ENCODE measurements around the gene KDM3B. TPM values are rescaled to one million over a fixed set of nuclear protein-coding genes. Genes with fewer than 3 reads are reported as not detected.
"Not testable (repeated sequence)": the region's sequence is repeated elsewhere in the genome, so short reads cannot be mapped to it uniquely, and the experiment has no call there.

The KDM3B gene
- total and polyA plus RNA-seq, 5 donors = 22.8 to 56.3 (median 46.7) TPM

GRCh38 chr5:138369261-138369660, 16.8 kb downstream of the KDM3B start:
- Histone ChIP-seq H3K4me1 (ENCODE audit: control insufficient read depth, insufficient read depth, low read length) (peaks cover 16% of the 10 kb centered on the region), H3K27ac (ENCODE audit: low read length) (peak overlapping the region; percentile 75), H3K4me3 (ENCODE audit: low read length) (no peak overlapping the region), H3K27me3 (ENCODE audit: control insufficient read depth, insufficient read depth) (no peaks in the 10 kb centered on the region), H3K9me3 (ENCODE audit: control insufficient read depth, low read length) (no peaks in the 10 kb centered on the region)
- peak; percentile 9 to 60 for ATAC-seq
- intact Hi-C loops (cut with DNase I) = no loop called here
- no peak for DNase-seq
- 42% methylated on average over 5 of the region's 5 CpGs for WGBS

- ATAC-seq (peak; percentile 44 to 46), DNase-seq (no peak)
- H3K27me3 ChIP-seq (ENCODE audit: control insufficient read depth, insufficient read depth) = no peaks in the 10 kb centered on the region
- intact Hi-C loops (cut with DNase I) = no loop called here
- no peaks in the 10 kb centered on the region for H3K9me3 ChIP-seq (ENCODE audit: control insufficient read depth, low read length)
- 43% methylated on average over 2 of the region's 2 CpGs for WGBS
- H3K27ac ChIP-seq (ENCODE audit: low read length) = peak overlapping the region; percentile 75
- peaks cover 16% of the 10 kb centered on the region for H3K4me1 ChIP-seq (ENCODE audit: control insufficient read depth, insufficient read depth, low read length)
- no peak overlapping the region for H3K4me3 ChIP-seq (ENCODE audit: low read length)
These were observed 17.2 kb downstream of the KDM3B start for GRCh38 chr5:138369706-138370105.

GRCh38 chr5:138370537-138370936, 18.1 kb downstream of the KDM3B start:
- WGBS = 81% methylated on average over 3 of the region's 3 CpGs
- Histone ChIP-seq H3K27ac (ENCODE audit: low read length) (no peak overlapping the region), H3K4me1 (ENCODE audit: control insufficient read depth, insufficient read depth, low read length) (peaks cover 16% of the 10 kb centered on the region), H3K27me3 (ENCODE audit: control insufficient read depth, insufficient read depth) (no peaks in the 10 kb centered on the region), H3K9me3 (ENCODE audit: control insufficient read depth, low read length) (no peaks in the 10 kb centered on the region), H3K4me3 (ENCODE audit: low read length) (no peak overlapping the region)
- no peak for DNase-seq
- ATAC-seq = peak in 1 of 2 donors; percentile 36
- intact Hi-C loops (cut with DNase I) = no loop called here

- intact Hi-C loops (cut with DNase I) = no loop called here
- Histone ChIP-seq H3K27me3 (ENCODE audit: control insufficient read depth, insufficient read depth) (no peaks in the 10 kb centered on the region), H3K27ac (ENCODE audit: low read length) (no peak overlapping the region), H3K4me3 (ENCODE audit: low read length) (no peak overlapping the region), H3K4me1 (ENCODE audit: control insufficient read depth, insufficient read depth, low read length) (peaks cover 13% of the 10 kb centered on the region), H3K9me3 (ENCODE audit: control insufficient read depth, low read length) (no peaks in the 10 kb centered on the region)
- no peak for ATAC-seq
- DNase-seq = no peak
- 94% methylated on average over 2 of the region's 2 CpGs for WGBS
These were observed 19.0 kb downstream of the KDM3B start for GRCh38 chr5:138371454-138371853.

GRCh38 chr5:138372225-138372624, 19.7 kb downstream of the KDM3B start:
- ATAC-seq = no peak
- intact Hi-C loops (cut with DNase I) = no loop called here
- Histone ChIP-seq H3K27me3 (ENCODE audit: control insufficient read depth, insufficient read depth) (no peaks in the 10 kb centered on the region), H3K4me3 (ENCODE audit: low read length) (no peak overlapping the region), H3K27ac (ENCODE audit: low read length) (no peak overlapping the region), H3K9me3 (ENCODE audit: control insufficient read depth, low read length) (no peaks in the 10 kb centered on the region), H3K4me1 (ENCODE audit: control insufficient read depth, insufficient read depth, low read length) (peaks cover 11% of the 10 kb centered on the region)
- WGBS = 72% methylated on average over 1 of the region's 1 CpG
- no peak for DNase-seq

- no peaks in the 10 kb centered on the region for H3K9me3 ChIP-seq (ENCODE audit: control insufficient read depth, low read length)
- H3K4me3 ChIP-seq (ENCODE audit: low read length) = no peak overlapping the region
- H3K27me3 ChIP-seq (ENCODE audit: control insufficient read depth, insufficient read depth) = no peaks in the 10 kb centered on the region
- DNase-seq (no peak), ATAC-seq (peak in 1 of 2 donors; percentile 22)
- WGBS = 59% methylated on average over 5 of the region's 5 CpGs
- intact Hi-C loops (cut with DNase I) = no loop called here
- peaks cover 11% of the 10 kb centered on the region for H3K4me1 ChIP-seq (ENCODE audit: control insufficient read depth, insufficient read depth, low read length)
- H3K27ac ChIP-seq (ENCODE audit: low read length) = no peak overlapping the region
These were observed 20.2 kb downstream of the KDM3B start for GRCh38 chr5:138372653-138373052.

- H3K9me3 ChIP-seq (ENCODE audit: control insufficient read depth, low read length) = no peaks in the 10 kb centered on the region
- WGBS = 97% methylated on average over 8 of the region's 8 CpGs
- no peaks in the 10 kb centered on the region for H3K27me3 ChIP-seq (ENCODE audit: control insufficient read depth, insufficient read depth)
- H3K4me3 ChIP-seq (ENCODE audit: low read length) = no peak overlapping the region
- H3K4me1 ChIP-seq (ENCODE audit: control insufficient read depth, insufficient read depth, low read length) = no peaks in the 10 kb centered on the region
- no peak for DNase-seq
- ATAC-seq = no peak
- intact Hi-C loops (cut with DNase I) = no loop called here
- no peak overlapping the region for H3K27ac ChIP-seq (ENCODE audit: low read length)
These were observed 29.9 kb downstream of the KDM3B start for GRCh38 chr5:138382347-138382746.

GRCh38 chr5:138385660-138386059, 33.2 kb downstream of the KDM3B start:
- peak; percentile 38 to 92 for ATAC-seq
- no peak overlapping the region for H3K27ac ChIP-seq (ENCODE audit: low read length)
- H3K4me1 ChIP-seq (ENCODE audit: control insufficient read depth, insufficient read depth, low read length) = no peaks in the 10 kb centered on the region
- H3K27me3 ChIP-seq (ENCODE audit: control insufficient read depth, insufficient read depth) = no peaks in the 10 kb centered on the region
- H3K9me3 ChIP-seq (ENCODE audit: control insufficient read depth, low read length) = no peaks in the 10 kb centered on the region
- WGBS = 83% methylated on average over 1 of the region's 1 CpG
- DNase-seq = no peak
- intact Hi-C loops (cut with DNase I) = no loop called here
- no peak overlapping the region for H3K4me3 ChIP-seq (ENCODE audit: low read length)

GRCh38 chr5:138386290-138386689, 33.8 kb downstream of the KDM3B start:
- intact Hi-C loops (cut with DNase I) = no loop called here
- WGBS = 86% methylated on average over 10 of the region's 10 CpGs
- ATAC-seq = peak; percentile 64 to 90
- no peaks in the 10 kb centered on the region for H3K4me1 ChIP-seq (ENCODE audit: control insufficient read depth, insufficient read depth, low read length)
- H3K4me3 ChIP-seq (ENCODE audit: low read length) = no peak overlapping the region
- no peak overlapping the region for H3K27ac ChIP-seq (ENCODE audit: low read length)
- H3K9me3 ChIP-seq (ENCODE audit: control insufficient read depth, low read length) = no peaks in the 10 kb centered on the region
- peak in 2 of 3 donors; percentile 27 to 65 for DNase-seq
- H3K27me3 ChIP-seq (ENCODE audit: control insufficient read depth, insufficient read depth) = no peaks in the 10 kb centered on the region

DNA sequence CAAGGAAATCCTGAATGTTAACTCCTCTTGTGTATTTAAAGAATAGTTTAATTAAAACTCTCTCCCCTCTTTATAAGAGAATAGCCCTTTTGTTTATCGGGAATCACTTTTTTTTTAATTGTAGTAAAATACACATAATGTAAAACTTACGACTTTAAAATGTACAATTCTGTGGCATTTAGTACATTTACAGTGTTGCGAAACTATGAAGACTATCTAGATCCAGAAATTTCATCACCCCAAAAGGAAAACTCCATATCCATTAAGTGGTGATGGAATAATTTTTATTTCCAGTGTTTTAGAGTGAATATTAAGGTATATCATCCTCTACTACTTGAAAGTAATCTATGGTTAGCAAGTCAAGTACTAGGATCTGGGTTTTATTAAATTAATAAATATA, 36.8 kb downstream of the KDM3B start:
- WGBS = 96% methylated on average over 3 of the region's 3 CpGs
- ATAC-seq = no peak
- Histone ChIP-seq H3K4me1 (ENCODE audit: control insufficient read depth, insufficient read depth, low read length) (peaks cover 3% of the 10 kb centered on the region), H3K4me3 (ENCODE audit: low read length) (no peak overlapping the region), H3K9me3 (ENCODE audit: control insufficient read depth, low read length) (no peaks in the 10 kb centered on the region), H3K27me3 (ENCODE audit: control insufficient read depth, insufficient read depth) (no peaks in the 10 kb centered on the region), H3K27ac (ENCODE audit: low read length) (no peak overlapping the region)
- DNase-seq = no peak
- intact Hi-C loops (cut with DNase I) = no loop called here

GRCh38 chr5:138389911-138390310, 37.4 kb downstream of the KDM3B start:
- H3K27ac ChIP-seq (ENCODE audit: low read length); H3K9me3 ChIP-seq (ENCODE audit: control insufficient read depth, low read length); H3K4me1 ChIP-seq (ENCODE audit: control insufficient read depth, insufficient read depth, low read length); intact Hi-C loops (cut with DNase I); DNase-seq; H3K27me3 ChIP-seq (ENCODE audit: control insufficient read depth, insufficient read depth); H3K4me3 ChIP-seq (ENCODE audit: low read length); ATAC-seq: not testable (repeated sequence)
- 95% methylated on average over 10 of the region's 10 CpGs for WGBS

DNA sequence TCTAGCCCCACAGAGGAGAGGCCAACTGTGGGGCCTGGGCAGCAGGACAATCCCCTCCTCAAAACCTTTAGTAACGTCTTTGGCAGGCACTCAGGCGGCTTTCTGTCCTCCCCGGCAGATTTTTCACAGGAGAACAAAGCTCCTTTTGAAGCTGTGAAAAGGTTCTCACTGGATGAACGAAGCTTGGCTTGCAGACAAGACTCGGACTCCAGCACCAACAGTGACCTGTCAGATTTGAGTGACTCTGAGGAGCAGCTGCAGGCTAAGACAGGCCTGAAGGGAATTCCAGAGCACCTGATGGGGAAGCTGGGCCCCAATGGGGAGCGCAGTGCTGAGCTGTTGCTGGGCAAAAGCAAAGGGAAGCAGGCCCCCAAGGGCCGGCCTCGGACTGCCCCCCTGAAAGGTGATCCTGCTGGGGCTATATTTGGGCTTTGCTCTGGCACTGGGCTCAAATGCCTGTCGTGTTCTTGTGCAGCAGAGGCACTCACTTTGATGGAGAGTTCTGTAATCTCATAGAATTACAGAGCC, 39.4 kb downstream of the KDM3B start:
- Histone ChIP-seq H3K27me3 (ENCODE audit: control insufficient read depth, insufficient read depth) (no peaks in the 10 kb centered on the region), H3K9me3 (ENCODE audit: control insufficient read depth, low read length) (no peaks in the 10 kb centered on the region), H3K27ac (ENCODE audit: low read length) (peak overlapping the region; percentile 90), H3K4me1 (ENCODE audit: control insufficient read depth, insufficient read depth, low read length) (peaks cover 3% of the 10 kb centered on the region), H3K4me3 (ENCODE audit: low read length) (no peak overlapping the region)
- peak; percentile 75 to 92 for ATAC-seq
- peak; percentile 28 to 74 (median 66) for DNase-seq
- intact Hi-C loops (cut with DNase I) = no loop called here
- WGBS = 68% methylated on average over 9 of the region's 9 CpGs
